Tibial nerve (tissue), 3 donors: Measurements from ENCODE around the gene ALK.

ENCODE experiments used
- POLR2A ChIP-seq, 2 donors: fragments of 450-650 bp; IDR thresholded peaks; one replicate each; pipeline ENCODE4 v1.6.1; 2017; ENCODE audit warnings: antibody characterized with exemption in 2 of 2, mild to moderate bottlenecking in 2 of 2, moderate library complexity in 2 of 2
- TF ChIP-seq, protein P1 (sequence below), 5 experiments: fragments of 200-600 bp in 3 of 5; fragments of 450-650 bp in 2 of 5; sonication (generic) in 3 of 5; IDR thresholded peaks; one replicate each; pipeline ENCODE4 v1.5.1; 2016 to 2019; ENCODE audit warnings: antibody characterized with exemption in 5 of 5, mild to moderate bottlenecking in 3 of 5, moderate library complexity in 2 of 5

DNA sequence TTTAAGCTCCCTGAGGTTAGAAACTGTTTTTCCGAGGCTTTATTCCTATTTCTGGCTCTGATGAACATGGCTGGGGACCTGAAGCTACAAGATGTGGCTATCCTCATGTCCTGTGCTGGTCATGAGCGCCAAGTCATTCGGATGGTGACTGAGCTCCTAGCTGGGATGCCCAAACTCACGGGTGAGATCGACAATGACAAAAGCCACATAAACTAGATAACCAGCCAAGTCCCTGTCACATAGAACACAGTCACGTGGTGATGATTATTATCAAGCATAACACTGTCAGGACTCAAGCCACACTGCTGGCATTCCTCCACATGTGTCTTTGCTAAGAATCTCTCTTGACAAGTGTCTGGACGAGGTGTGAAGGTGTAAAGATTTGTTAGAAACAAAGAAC lies 531.2 kb downstream of the ALK start:
- TF ChIP-seq, protein P1, sequence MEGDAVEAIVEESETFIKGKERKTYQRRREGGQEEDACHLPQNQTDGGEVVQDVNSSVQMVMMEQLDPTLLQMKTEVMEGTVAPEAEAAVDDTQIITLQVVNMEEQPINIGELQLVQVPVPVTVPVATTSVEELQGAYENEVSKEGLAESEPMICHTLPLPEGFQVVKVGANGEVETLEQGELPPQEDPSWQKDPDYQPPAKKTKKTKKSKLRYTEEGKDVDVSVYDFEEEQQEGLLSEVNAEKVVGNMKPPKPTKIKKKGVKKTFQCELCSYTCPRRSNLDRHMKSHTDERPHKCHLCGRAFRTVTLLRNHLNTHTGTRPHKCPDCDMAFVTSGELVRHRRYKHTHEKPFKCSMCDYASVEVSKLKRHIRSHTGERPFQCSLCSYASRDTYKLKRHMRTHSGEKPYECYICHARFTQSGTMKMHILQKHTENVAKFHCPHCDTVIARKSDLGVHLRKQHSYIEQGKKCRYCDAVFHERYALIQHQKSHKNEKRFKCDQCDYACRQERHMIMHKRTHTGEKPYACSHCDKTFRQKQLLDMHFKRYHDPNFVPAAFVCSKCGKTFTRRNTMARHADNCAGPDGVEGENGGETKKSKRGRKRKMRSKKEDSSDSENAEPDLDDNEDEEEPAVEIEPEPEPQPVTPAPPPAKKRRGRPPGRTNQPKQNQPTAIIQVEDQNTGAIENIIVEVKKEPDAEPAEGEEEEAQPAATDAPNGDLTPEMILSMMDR (IDR thresholded peaks at IDR 0.05): no peak
- no peak for TF ChIP-seq POLR2A (IDR thresholded peaks at IDR 0.05)
